Endothelial cell of umbilical vein (primary cell): Measurements from ENCODE around the gene CELF2. TPM values are rescaled to one million over a fixed set of nuclear protein-coding genes. Genes with fewer than 3 reads are reported as not detected.

Experiments used
- BruUV-seq: library from RNA; stranded (reverse); fragments of 400-500 nt; replicated peaks from 2 replicates; lab custom pipeline; 2021; lab: Mats Ljungman, UMichigan
- CTCF ChIA-PET: fragments of 300-600, 350-600 bp; sonication (Branson Sonifier 250); formaldehyde crosslinking; loops from one replicate; lab custom pipeline; 2021; ENCODE audit warnings: antibody characterized with exemption, inconsistent platforms; lab: Charles Lee
- POLR2A ChIA-PET: fragments of 300-600, 350-600 bp; sonication (Branson Sonifier 250); formaldehyde crosslinking; loops from one replicate; lab custom pipeline; 2021; ENCODE audit warnings: antibody characterized with exemption, inconsistent platforms; lab: Charles Lee
- DNase-seq: peaks from one replicate; pipeline ENCODE4 v3.0.0-alpha.2; 2011; ENCODE audit warnings: low read depth, low spot score
- FAIRE-seq: peaks from 2 replicates; lab custom pipeline; 2011; peaks lifted over from hg19 to GRCh38; lab: Jason Lieb, UNC
- H2AFZ ChIP-seq: 2 replicates; pipeline ENCODE4 v1.6.0; 2012; ENCODE audit warnings: low read depth, low read length, control low read depth, inconsistent platforms
- H3K27ac ChIP-seq: 2 replicates; pipeline ENCODE4 v1.5.1; 2011; ENCODE audit warnings: low read depth, mild to moderate bottlenecking, control low read depth, low read length, moderate library complexity; ENCODE audit not compliant: insufficient read depth
- H3K27me3 ChIP-seq, 2 experiments: 2 replicates each; pipeline versions ENCODE4 v1.6.0 to v1.6.1; 2011; ENCODE audit warnings: low read length in 2 of 2, mixed read lengths in 1 of 2; ENCODE audit not compliant: control insufficient read depth in 2 of 2, insufficient read depth in 2 of 2
- H3K36me3 ChIP-seq, 2 experiments: 2 replicates in 1 of 2; 3 replicates in 1 of 2; pipeline ENCODE4 v1.5.1; 2011; ENCODE audit warnings: low read length in 2 of 2, mild to moderate bottlenecking in 1 of 2, moderate library complexity in 1 of 2; ENCODE audit not compliant: control insufficient read depth in 2 of 2, insufficient read depth in 2 of 2; ENCODE audit errors: extremely low read depth in 1 of 2
- H3K4me1 ChIP-seq: 3 replicates; pipeline ENCODE4 v1.5.1; 2011; ENCODE audit warnings: mild to moderate bottlenecking, low read length; ENCODE audit not compliant: control insufficient read depth, insufficient read depth; ENCODE audit errors: extremely low read depth
- H3K4me2 ChIP-seq: 2 replicates; pipeline ENCODE4 v1.6.1; 2011; ENCODE audit warnings: low read length, control low read depth, mixed read lengths; ENCODE audit not compliant: insufficient read depth
- H3K4me3 ChIP-seq, 3 experiments: fragments of 200-600 bp in 1 of 3; sonication (generic), shearing (Covaris generic) in 1 of 3; replicated peaks in 1 of 3; 2 replicates each; pipeline ENCODE4 v1.5.1; 2011 to 2016; ENCODE audit warnings: control low read depth in 3 of 3, low read length in 3 of 3, mild to moderate bottlenecking in 2 of 3, inconsistent platforms in 1 of 3, low read depth in 1 of 3, moderate library complexity in 1 of 3; ENCODE audit not compliant: insufficient read depth in 1 of 3
- H3K79me2 ChIP-seq: 2 replicates; pipeline ENCODE4 v1.6.0; 2012; ENCODE audit warnings: low read length, inconsistent platforms; ENCODE audit not compliant: control insufficient read depth, insufficient read depth
- H3K9ac ChIP-seq: replicated peaks from 2 replicates; pipeline ENCODE3; 2011; ENCODE audit warnings: low read length, control low read depth; ENCODE audit not compliant: insufficient read depth; ENCODE audit errors: extremely low read depth
- H3K9me1 ChIP-seq: replicated peaks from 3 replicates; pipeline ENCODE4 v1.6.0; 2011; ENCODE audit warnings: mild to moderate bottlenecking, low read length; ENCODE audit not compliant: control insufficient read depth, insufficient read depth; ENCODE audit errors: extremely low read depth
- H3K9me3 ChIP-seq: replicated peaks from 2 replicates; pipeline ENCODE4 v1.5.1; 2012; ENCODE audit warnings: low read length, inconsistent platforms; ENCODE audit not compliant: control insufficient read depth, insufficient read depth
- H4K20me1 ChIP-seq: replicated peaks from 2 replicates; pipeline ENCODE3; 2011; ENCODE audit warnings: mild to moderate bottlenecking, low read length; ENCODE audit not compliant: control insufficient read depth, insufficient read depth; ENCODE audit errors: extremely low read depth
- CTCF ChIP-seq, 2 donors: IDR thresholded peaks; 1 replicate in 1 of 2; 2 replicates in 1 of 2; pipeline ENCODE4 v1.5.1; 2011; ENCODE audit warnings: low read length in 2 of 2, mild to moderate bottlenecking in 2 of 2, moderate library complexity in 2 of 2, control low read depth in 1 of 2, inconsistent platforms in 1 of 2, low read depth in 1 of 2; ENCODE audit not compliant: insufficient read depth in 1 of 2; ENCODE audit errors: extremely low read depth in 1 of 2
- EZH2 ChIP-seq: IDR thresholded peaks from 2 replicates; pipeline ENCODE4 v1.6.1; 2012; ENCODE audit warnings: borderline replicate concordance, low read depth, mild to moderate bottlenecking, moderate library complexity, low read length, inconsistent platforms; ENCODE audit not compliant: severe bottlenecking
- FOS ChIP-seq: IDR thresholded peaks from 2 replicates; pipeline ENCODE4 v1.6.1; 2011; ENCODE audit warnings: mild to moderate bottlenecking, low read length, moderate library complexity, borderline replicate concordance; ENCODE audit not compliant: insufficient read depth
- GATA2 ChIP-seq: IDR thresholded peaks from 2 replicates; pipeline ENCODE4 v1.7.0; 2011; ENCODE audit warnings: low read depth, mild to moderate bottlenecking, moderate library complexity, mixed read lengths, low read length; ENCODE audit not compliant: insufficient read length, insufficient read depth
- JUN ChIP-seq: IDR thresholded peaks from 2 replicates; pipeline ENCODE4 v1.6.1; 2011; ENCODE audit warnings: borderline replicate concordance, low read depth; ENCODE audit not compliant: insufficient read length, insufficient read depth
- MAX ChIP-seq: IDR thresholded peaks from 2 replicates; pipeline ENCODE4 v1.6.1; 2011; ENCODE audit not compliant: insufficient read depth, insufficient read length
- POLR2A ChIP-seq: IDR thresholded peaks from 2 replicates; pipeline ENCODE4 v1.6.1; 2012; ENCODE audit warnings: low read depth, mild to moderate bottlenecking, control low read depth, low read length
- POLR2AphosphoS5 ChIP-seq: IDR thresholded peaks from 2 replicates; pipeline ENCODE4 v1.6.1; 2012; ENCODE audit warnings: low read depth, mild to moderate bottlenecking, control low read depth, low read length, moderate library complexity; ENCODE audit not compliant: insufficient read depth
- dilution Hi-C: fragments of 300-500 bp; cut with MboI; formaldehyde crosslinking; loops from one replicate; pipeline ENCODE4 v1.15.0; 2019; ENCODE audit warnings: low sequenced_read_pairs; ENCODE audit not compliant: extremely low pct_ligation_motif_present
- intact Hi-C: fragments of 100-400 bp; cut with micrococcal nuclease; formaldehyde crosslinking; loops from one replicate; pipeline ENCODE4 v1.10.0; 2022
- polyA plus RNA-seq, 4 experiments: library from polyadenylated mRNA; depleted of rRNA in 3 of 4; stranded (reverse) in 3 of 4; unstranded in 1 of 4; fragments of >200 nt; gene quantifications; 2 replicates each; pipeline versions ENCODE4 v1.2.1 to v1.2.3, GENCODE V29; 2011 to 2012; ENCODE audit warnings: missing spikeins in 1 of 4
- total RNA-seq: library from RNA; stranded (reverse); gene quantifications from 2 replicates; pipeline ENCODE4 v1.2.3, GENCODE V29; 2021

CELF2 gene
- total and polyA plus RNA-seq, 2 donors (not counting 3 experiments of a cell fraction or from before 2014, with no cell fraction given) = 21.6 to 42.6 TPM

GRCh38 chr10:11275651-11276050, 258.0 kb downstream of the CELF2 start:
- TF ChIP-seq EZH2 (no peak), GATA2 (no peak), MAX (no peak), CTCF (IDR thresholded peaks at IDR 0.05; ENCODE audit: extremely low read depth in 1 of 2, insufficient read depth in 1 of 2, low read depth in 1 of 2, low read length in 2 of 2) (no peak), POLR2A (no peak), POLR2AphosphoS5 (no peak), JUN (no peak), FOS (no peak)
- POLR2A ChIA-PET = no interaction called here
- FAIRE-seq = no peak
- Histone ChIP-seq H2AFZ (no peak overlapping the region), H3K27ac (no peak overlapping the region), H3K4me2 (no peak overlapping the region), H3K79me2 (no peaks in the 10 kb centered on the region), H3K4me3 (no peak overlapping the region), H3K36me3 (peaks cover 0 to 1% of the 10 kb centered on the region in 2 experiments), H3K9me1 (no peaks in the 10 kb centered on the region), H3K9ac (no peak overlapping the region), H3K27me3 (no peaks in the 10 kb centered on the region), H4K20me1 (no peaks in the 10 kb centered on the region), H3K4me1 (no peaks in the 10 kb centered on the region), H3K9me3 (no peaks in the 10 kb centered on the region)
- no peak for DNase-seq
- dilution Hi-C loops = no loop called here
- intact Hi-C loops = loop anchor here (10.0 kb wide), 2 partner anchors 481 to 771 kb away; no protein-coding TSS in a partner anchor
- CTCF ChIA-PET = no interaction called here
- no TSS peak for BruUV-seq
